K562 (cell line): ENCODE data around the gene LRRC74B. TPM values are rescaled to one million over a fixed set of nuclear protein-coding genes. Genes with fewer than 3 reads are reported as not detected.
A peak's percentile ranks its signal among the peaks of the same experiment; 100 is the strongest.

Experiments
- CBFA2T2 ChIP-seq: fragments of 450-650 bp; conservative IDR thresholded peaks from 2 replicates; pipeline ENCODE4 v1.6.1; 2017; ENCODE audit warnings: mild to moderate bottlenecking
- ERF ChIP-seq: fragments of 450-650 bp; formaldehyde crosslinking; IDR thresholded peaks from 2 replicates; pipeline ENCODE4 v1.4.0; 2020; ENCODE audit warnings: mild to moderate bottlenecking, mixed read lengths
- FOXP1 ChIP-seq: sonication (generic); formaldehyde crosslinking; IDR thresholded peaks from 2 replicates; pipeline ENCODE4 v1.8.0; 2022; ENCODE audit warnings: mild to moderate bottlenecking, missing genetic modification reagents
- GABPB1 ChIP-seq: sonication (generic); formaldehyde crosslinking; IDR thresholded peaks from 2 replicates; pipeline ENCODE4 v1.8.0; 2022; ENCODE audit warnings: mild to moderate bottlenecking, missing genetic modification reagents
- MCM2 ChIP-seq: fragments of 450-650 bp; IDR thresholded peaks from 2 replicates; pipeline ENCODE4 v1.6.1; 2017; ENCODE audit warnings: low read depth, mild to moderate bottlenecking
- MTA2 ChIP-seq: fragments of 450-650 bp; IDR thresholded peaks from 2 replicates; pipeline ENCODE4 v1.6.1; 2016; ENCODE audit warnings: low read depth
- MTF1 ChIP-seq: fragments of 250-450 bp; sonication (Bioruptor Pico); IDR thresholded peaks from 2 replicates; pipeline ENCODE4 v1.9.0; 2021; ENCODE audit warnings: moderate library complexity, mild to moderate bottlenecking, inconsistent platforms, borderline replicate concordance
- RFX5 ChIP-seq: IDR thresholded peaks from 2 replicates; pipeline ENCODE4 v1.6.1; 2011; ENCODE audit warnings: low read depth, mild to moderate bottlenecking, improper control_type of control experiment, low read length
- SAFB2 ChIP-seq: fragments of 200-400 bp; formaldehyde crosslinking; IDR thresholded peaks from 2 replicates; pipeline ENCODE4 v1.6.1; 2018; ENCODE audit warnings: borderline replicate concordance, low read length, low read depth, moderate library complexity; ENCODE audit not compliant: severe bottlenecking
- SMARCB1 ChIP-seq: IDR thresholded peaks from 2 replicates; pipeline ENCODE4 v1.6.1; 2011; ENCODE audit warnings: improper control_type of control experiment, low read depth; ENCODE audit not compliant: insufficient read length
- TAF7 ChIP-seq: fragments of 450-650 bp; IDR thresholded peaks from 2 replicates; pipeline ENCODE4 v1.6.1; 2016; ENCODE audit warnings: missing genetic modification characterization, missing compliant biosample characterization
- ZFX ChIP-seq: sonication (generic); formaldehyde crosslinking; IDR thresholded peaks from 2 replicates; pipeline ENCODE4 v1.8.0; 2022; ENCODE audit warnings: mild to moderate bottlenecking, missing genetic modification reagents, moderate library complexity
- ZNF12 ChIP-seq: sonication (generic); formaldehyde crosslinking; IDR thresholded peaks from 2 replicates; pipeline ENCODE4 v1.4.0; 2020; ENCODE audit warnings: mild to moderate bottlenecking, missing genetic modification reagents
- ZNF217 ChIP-seq: sonication (generic); formaldehyde crosslinking; IDR thresholded peaks from 2 replicates; pipeline ENCODE4 v1.8.0; 2022; ENCODE audit warnings: mild to moderate bottlenecking, missing genetic modification reagents
- ZNF668 ChIP-seq: fragments of 250-450 bp; sonication (Bioruptor Pico); IDR thresholded peaks from 2 replicates; pipeline ENCODE4 v1.8.0; 2022; ENCODE audit warnings: mild to moderate bottlenecking, inconsistent platforms
- polyA plus RNA-seq, 8 experiments: library from polyadenylated mRNA; depleted of rRNA in 4 of 8; stranded (reverse) in 5 of 8; unstranded in 3 of 8; fragments of >200 nt; fragmentation: Nextera tagmentation in 2 of 8; fragmentation: Illumina TruSeq in 1 of 8; extraction: Ambion mirVana in 2 of 8; extraction: Trizol in 1 of 8; gene quantifications; 2 replicates each; pipeline versions ENCODE4 v1.2.1 to v1.2.3, GENCODE V29; 2011 to 2014; ENCODE audit warnings: inconsistent platforms in 1 of 8, missing spikeins in 1 of 8
- total RNA-seq, 7 experiments: library from RNA; depleted of rRNA in 6 of 7; stranded (reverse); fragments of >200 nt in 6 of 7; fragmentation: Illumina TruSeq in 2 of 7; extraction: Trizol in 2 of 7; gene quantifications; 2 replicates each; pipeline versions ENCODE4 v1.2.1 to v1.2.3, GENCODE V29; 2011 to 2021; ENCODE audit warnings: low replicate concordance in 1 of 7
- TF ChIP-seq, protein P1 (sequence below): fragments of 250-450 bp; sonication (Bioruptor Pico); IDR thresholded peaks from 2 replicates; pipeline ENCODE4 v1.8.0; 2022; ENCODE audit warnings: inconsistent platforms, mild to moderate bottlenecking, moderate library complexity, borderline replicate concordance
- TF ChIP-seq, protein P2 (sequence below): fragments of 250-450 bp; sonication (Bioruptor Pico); IDR thresholded peaks from 2 replicates; pipeline ENCODE4 v1.4.0; 2020; ENCODE audit warnings: borderline replicate concordance
- TF ChIP-seq, protein P3 (sequence below): IDR thresholded peaks from 2 replicates; pipeline ENCODE4 v1.6.1; 2014; ENCODE audit warnings: antibody characterized with exemption
- TF ChIP-seq, protein P4 (sequence below): sonication (generic); formaldehyde crosslinking; IDR thresholded peaks from 2 replicates; pipeline ENCODE4 v1.8.0; 2023; ENCODE audit warnings: missing genetic modification reagents, mild to moderate bottlenecking, borderline replicate concordance

LRRC74B gene
- total and polyA plus RNA-seq, 9 of the 15 experiments (the other 6 are each of a cell fraction or from before 2014, with no cell fraction given) = not detected

DNA sequence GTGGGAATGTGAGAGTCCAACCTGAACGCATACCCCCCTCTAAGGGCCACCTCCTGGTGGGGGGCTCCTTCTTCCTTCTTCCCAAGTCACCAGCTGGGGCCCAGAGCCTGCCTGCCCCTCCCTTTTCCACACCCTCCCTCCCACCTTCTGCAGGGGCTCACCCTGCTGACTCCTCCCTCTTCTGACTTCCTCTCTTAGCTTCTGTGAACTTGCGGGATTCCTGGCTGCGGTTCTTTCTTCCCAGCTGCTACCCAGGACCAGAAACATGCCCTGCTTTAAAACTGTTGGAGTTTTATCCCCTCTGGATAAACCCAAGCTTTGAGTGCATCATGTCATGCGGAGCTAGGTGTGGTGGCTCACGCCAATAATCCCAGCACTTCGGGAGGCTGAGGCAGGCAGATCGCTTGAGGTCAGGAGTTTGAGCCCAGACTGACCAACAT is 10.2 kb downstream of the LRRC74B start (continued):
- TF ChIP-seq, protein P1, sequence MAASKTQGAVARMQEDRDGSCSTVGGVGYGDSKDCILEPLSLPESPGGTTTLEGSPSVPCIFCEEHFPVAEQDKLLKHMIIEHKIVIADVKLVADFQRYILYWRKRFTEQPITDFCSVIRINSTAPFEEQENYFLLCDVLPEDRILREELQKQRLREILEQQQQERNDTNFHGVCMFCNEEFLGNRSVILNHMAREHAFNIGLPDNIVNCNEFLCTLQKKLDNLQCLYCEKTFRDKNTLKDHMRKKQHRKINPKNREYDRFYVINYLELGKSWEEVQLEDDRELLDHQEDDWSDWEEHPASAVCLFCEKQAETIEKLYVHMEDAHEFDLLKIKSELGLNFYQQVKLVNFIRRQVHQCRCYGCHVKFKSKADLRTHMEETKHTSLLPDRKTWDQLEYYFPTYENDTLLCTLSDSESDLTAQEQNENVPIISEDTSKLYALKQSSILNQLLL (CRISPR knock-in tag) = no peak
- TF ChIP-seq ERF = peak; percentile 65; the same call in 1 of the 2 replicates
- TF ChIP-seq ZNF668 (CRISPR knock-in tag) = no peak
- TF ChIP-seq, protein P2, sequence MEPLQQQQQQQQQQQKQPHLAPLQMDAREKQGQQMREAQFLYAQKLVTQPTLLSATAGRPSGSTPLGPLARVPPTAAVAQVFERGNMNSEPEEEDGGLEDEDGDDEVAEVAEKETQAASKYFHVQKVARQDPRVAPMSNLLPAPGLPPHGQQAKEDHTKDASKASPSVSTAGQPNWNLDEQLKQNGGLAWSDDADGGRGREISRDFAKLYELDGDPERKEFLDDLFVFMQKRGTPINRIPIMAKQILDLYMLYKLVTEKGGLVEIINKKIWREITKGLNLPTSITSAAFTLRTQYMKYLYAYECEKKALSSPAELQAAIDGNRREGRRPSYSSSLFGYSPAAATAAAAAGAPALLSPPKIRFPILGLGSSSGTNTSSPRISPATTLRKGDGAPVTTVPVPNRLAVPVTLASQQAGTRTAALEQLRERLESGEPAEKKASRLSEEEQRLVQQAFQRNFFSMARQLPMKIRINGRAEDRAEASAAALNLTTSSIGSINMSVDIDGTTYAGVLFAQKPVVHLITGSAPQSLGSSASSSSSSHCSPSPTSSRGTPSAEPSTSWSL (CRISPR knock-in tag) = no peak; the same call in 1 of the 2 replicates
- TF ChIP-seq RFX5 = no peak
- TF ChIP-seq MTF1 (CRISPR knock-in tag) = no peak
- peak; percentile 76 for TF ChIP-seq ZNF12
- no peak for TF ChIP-seq MTA2
- TF ChIP-seq, protein P3, sequence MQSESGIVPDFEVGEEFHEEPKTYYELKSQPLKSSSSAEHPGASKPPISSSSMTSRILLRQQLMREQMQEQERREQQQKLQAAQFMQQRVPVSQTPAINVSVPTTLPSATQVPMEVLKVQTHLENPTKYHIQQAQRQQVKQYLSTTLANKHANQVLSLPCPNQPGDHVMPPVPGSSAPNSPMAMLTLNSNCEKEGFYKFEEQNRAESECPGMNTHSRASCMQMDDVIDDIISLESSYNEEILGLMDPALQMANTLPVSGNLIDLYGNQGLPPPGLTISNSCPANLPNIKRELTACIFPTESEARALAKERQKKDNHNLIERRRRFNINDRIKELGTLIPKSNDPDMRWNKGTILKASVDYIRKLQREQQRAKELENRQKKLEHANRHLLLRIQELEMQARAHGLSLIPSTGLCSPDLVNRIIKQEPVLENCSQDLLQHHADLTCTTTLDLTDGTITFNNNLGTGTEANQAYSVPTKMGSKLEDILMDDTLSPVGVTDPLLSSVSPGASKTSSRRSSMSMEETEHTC = 0 out of 2 replicates have a peak, but pooled peaks have one; percentile 0
- TF ChIP-seq ZNF217 = no peak; the same call in 1 of the 2 replicates
- no peak for TF ChIP-seq ZFX (CRISPR knock-in tag)
- TF ChIP-seq, protein P4, sequence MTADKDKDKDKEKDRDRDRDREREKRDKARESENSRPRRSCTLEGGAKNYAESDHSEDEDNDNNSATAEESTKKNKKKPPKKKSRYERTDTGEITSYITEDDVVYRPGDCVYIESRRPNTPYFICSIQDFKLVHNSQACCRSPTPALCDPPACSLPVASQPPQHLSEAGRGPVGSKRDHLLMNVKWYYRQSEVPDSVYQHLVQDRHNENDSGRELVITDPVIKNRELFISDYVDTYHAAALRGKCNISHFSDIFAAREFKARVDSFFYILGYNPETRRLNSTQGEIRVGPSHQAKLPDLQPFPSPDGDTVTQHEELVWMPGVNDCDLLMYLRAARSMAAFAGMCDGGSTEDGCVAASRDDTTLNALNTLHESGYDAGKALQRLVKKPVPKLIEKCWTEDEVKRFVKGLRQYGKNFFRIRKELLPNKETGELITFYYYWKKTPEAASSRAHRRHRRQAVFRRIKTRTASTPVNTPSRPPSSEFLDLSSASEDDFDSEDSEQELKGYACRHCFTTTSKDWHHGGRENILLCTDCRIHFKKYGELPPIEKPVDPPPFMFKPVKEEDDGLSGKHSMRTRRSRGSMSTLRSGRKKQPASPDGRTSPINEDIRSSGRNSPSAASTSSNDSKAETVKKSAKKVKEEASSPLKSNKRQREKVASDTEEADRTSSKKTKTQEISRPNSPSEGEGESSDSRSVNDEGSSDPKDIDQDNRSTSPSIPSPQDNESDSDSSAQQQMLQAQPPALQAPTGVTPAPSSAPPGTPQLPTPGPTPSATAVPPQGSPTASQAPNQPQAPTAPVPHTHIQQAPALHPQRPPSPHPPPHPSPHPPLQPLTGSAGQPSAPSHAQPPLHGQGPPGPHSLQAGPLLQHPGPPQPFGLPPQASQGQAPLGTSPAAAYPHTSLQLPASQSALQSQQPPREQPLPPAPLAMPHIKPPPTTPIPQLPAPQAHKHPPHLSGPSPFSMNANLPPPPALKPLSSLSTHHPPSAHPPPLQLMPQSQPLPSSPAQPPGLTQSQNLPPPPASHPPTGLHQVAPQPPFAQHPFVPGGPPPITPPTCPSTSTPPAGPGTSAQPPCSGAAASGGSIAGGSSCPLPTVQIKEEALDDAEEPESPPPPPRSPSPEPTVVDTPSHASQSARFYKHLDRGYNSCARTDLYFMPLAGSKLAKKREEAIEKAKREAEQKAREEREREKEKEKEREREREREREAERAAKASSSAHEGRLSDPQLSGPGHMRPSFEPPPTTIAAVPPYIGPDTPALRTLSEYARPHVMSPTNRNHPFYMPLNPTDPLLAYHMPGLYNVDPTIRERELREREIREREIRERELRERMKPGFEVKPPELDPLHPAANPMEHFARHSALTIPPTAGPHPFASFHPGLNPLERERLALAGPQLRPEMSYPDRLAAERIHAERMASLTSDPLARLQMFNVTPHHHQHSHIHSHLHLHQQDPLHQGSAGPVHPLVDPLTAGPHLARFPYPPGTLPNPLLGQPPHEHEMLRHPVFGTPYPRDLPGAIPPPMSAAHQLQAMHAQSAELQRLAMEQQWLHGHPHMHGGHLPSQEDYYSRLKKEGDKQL (CRISPR knock-in tag) = peak; percentile 25; the same call in 1 of the 2 replicates
- no peak for TF ChIP-seq SMARCB1
- TF ChIP-seq CBFA2T2 = no peak
- no peak for TF ChIP-seq MCM2
- TF ChIP-seq GABPB1 (CRISPR knock-in tag) = no peak
- no peak for TF ChIP-seq FOXP1
- TF ChIP-seq SAFB2 = no peak
- no peak for TF ChIP-seq TAF7 (tag)
